K562 (cell line): Measurements from ENCODE around the gene ECM1. TPM values are rescaled to one million over a fixed set of nuclear protein-coding genes. Genes with fewer than 3 reads are reported as not detected.

ENCODE experiments used
- KAT8 ChIP-seq: fragments of 450-650 bp; IDR thresholded peaks from 2 replicates; pipeline ENCODE4 v1.6.1; 2016; ENCODE audit warnings: low read depth, mild to moderate bottlenecking
- KLF6 ChIP-seq: fragments of 250-450 bp; sonication (Bioruptor Pico); IDR thresholded peaks from 2 replicates; pipeline ENCODE4 v1.4.0; 2020; ENCODE audit warnings: mild to moderate bottlenecking, moderate library complexity, borderline replicate concordance
- LCOR ChIP-seq: sonication (generic); formaldehyde crosslinking; IDR thresholded peaks from 2 replicates; pipeline ENCODE4 v1.8.0; 2022; ENCODE audit warnings: mild to moderate bottlenecking, missing genetic modification reagents
- PTBP1 ChIP-seq: fragments of 200-400 bp; formaldehyde crosslinking; IDR thresholded peaks from 2 replicates; pipeline ENCODE4 v1.6.1; 2017; ENCODE audit warnings: low read depth, low read length
- SPI1 ChIP-seq: IDR thresholded peaks from 2 replicates; pipeline ENCODE4 v1.6.1; 2011; ENCODE audit warnings: low read depth, low read length, control low read depth, borderline replicate concordance
- SUPT5H ChIP-seq: fragments of 450-650 bp; IDR thresholded peaks from 2 replicates; pipeline ENCODE4 v1.6.1; 2016
- ZNF584 ChIP-seq: fragments of 200-800 bp; sonication (Bioruptor generic); IDR thresholded peaks from 2 replicates; pipeline ENCODE4 v1.6.1; 2016; ENCODE audit warnings: low read depth, mild to moderate bottlenecking, missing genetic modification characterization, missing compliant biosample characterization
- ZNF707 ChIP-seq: fragments of 250-450 bp; sonication (Bioruptor Pico); conservative IDR thresholded peaks from 2 replicates; pipeline ENCODE4 v1.8.0; 2022; ENCODE audit warnings: inconsistent platforms, mild to moderate bottlenecking, moderate library complexity
- polyA plus RNA-seq, 8 experiments: library from polyadenylated mRNA; depleted of rRNA in 4 of 8; stranded (reverse) in 5 of 8; unstranded in 3 of 8; fragments of >200 nt; fragmentation: Nextera tagmentation in 2 of 8; fragmentation: Illumina TruSeq in 1 of 8; extraction: Ambion mirVana in 2 of 8; extraction: Trizol in 1 of 8; gene quantifications; 2 replicates each; pipeline versions ENCODE4 v1.2.1 to v1.2.3, GENCODE V29; 2011 to 2014; ENCODE audit warnings: inconsistent platforms in 1 of 8, missing spikeins in 1 of 8
- total RNA-seq, 7 experiments: library from RNA; depleted of rRNA in 6 of 7; stranded (reverse); fragments of >200 nt in 6 of 7; fragmentation: Illumina TruSeq in 2 of 7; extraction: Trizol in 2 of 7; gene quantifications; 2 replicates each; pipeline versions ENCODE4 v1.2.1 to v1.2.3, GENCODE V29; 2011 to 2021; ENCODE audit warnings: low replicate concordance in 1 of 7
- TF ChIP-seq, protein P1 (sequence below): IDR thresholded peaks from 2 replicates; pipeline ENCODE4 v1.6.1; 2014; ENCODE audit warnings: antibody characterized with exemption
- TF ChIP-seq, protein P2 (sequence below): fragments of 200-800 bp; sonication (Bioruptor generic); IDR thresholded peaks from 2 replicates; pipeline ENCODE4 v1.6.1; 2017; ENCODE audit warnings: missing genetic modification characterization, missing compliant biosample characterization
- TF ChIP-seq, protein P3 (sequence below), 2 experiments: IDR thresholded peaks in 1 of 2; conservative IDR thresholded peaks in 1 of 2; 2 replicates each; pipeline ENCODE4 v1.6.1; 2016; ENCODE audit warnings: low read depth in 2 of 2, mild to moderate bottlenecking in 1 of 2, missing compliant biosample characterization in 1 of 2, missing genetic modification characterization in 1 of 2, moderate library complexity in 1 of 2
- TF ChIP-seq, protein P4 (sequence below): sonication (generic); formaldehyde crosslinking; IDR thresholded peaks from 2 replicates; pipeline ENCODE4 v1.8.1; 2022; ENCODE audit warnings: missing genetic modification reagents
- TF ChIP-seq, protein P5 (sequence below): fragments of 150-350 bp; IDR thresholded peaks from 2 replicates; pipeline ENCODE4 v1.6.1; 2014; ENCODE audit warnings: low read depth, mild to moderate bottlenecking, low read length, borderline replicate concordance

The ECM1 gene
- total and polyA plus RNA-seq, 9 of the 15 experiments (the other 6 are each of a cell fraction or from before 2014, with no cell fraction given), result 6.6 to 52.2 (median 12.8) TPM

DNA sequence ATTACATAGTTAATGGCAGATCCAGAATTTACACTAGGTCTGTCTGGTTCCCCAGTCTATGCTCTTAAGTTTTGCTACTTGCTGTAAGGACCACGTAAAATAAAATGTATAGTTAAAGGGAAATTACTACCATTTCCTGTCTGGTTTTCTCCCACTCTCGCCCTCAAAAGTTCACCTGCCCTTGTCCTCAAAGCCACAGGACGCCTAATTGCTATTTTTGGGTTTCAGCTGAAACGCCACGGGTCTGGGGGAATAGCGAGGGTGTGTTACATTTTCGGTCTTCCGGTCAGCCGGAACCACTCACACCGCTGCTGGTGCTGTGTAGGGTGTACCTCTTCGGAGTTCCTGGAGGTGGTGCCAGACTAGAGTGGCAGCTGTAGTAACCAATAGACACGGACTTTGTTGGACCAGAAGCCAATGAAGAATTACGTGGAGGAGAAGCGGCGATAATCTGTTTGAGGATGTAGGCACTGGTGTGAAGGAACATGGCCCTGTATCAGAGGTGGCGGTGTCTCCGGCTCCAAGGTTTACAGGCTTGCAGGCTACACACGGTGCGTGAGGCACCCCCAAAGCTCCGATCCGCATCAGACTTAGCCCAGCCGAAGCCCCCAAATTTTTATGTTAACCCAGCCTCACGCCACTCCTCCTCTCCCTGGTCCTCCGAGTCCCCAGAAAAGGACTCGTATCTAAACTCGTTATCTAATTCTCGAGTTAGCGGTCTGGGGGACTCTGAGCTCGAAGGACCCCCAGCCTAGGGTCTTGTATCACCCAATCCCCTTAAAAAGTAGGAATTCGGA lies 20.7 kb upstream of the ECM1 start, which contains the start of gene TARS2 (continued):
- TF ChIP-seq, protein P1, sequence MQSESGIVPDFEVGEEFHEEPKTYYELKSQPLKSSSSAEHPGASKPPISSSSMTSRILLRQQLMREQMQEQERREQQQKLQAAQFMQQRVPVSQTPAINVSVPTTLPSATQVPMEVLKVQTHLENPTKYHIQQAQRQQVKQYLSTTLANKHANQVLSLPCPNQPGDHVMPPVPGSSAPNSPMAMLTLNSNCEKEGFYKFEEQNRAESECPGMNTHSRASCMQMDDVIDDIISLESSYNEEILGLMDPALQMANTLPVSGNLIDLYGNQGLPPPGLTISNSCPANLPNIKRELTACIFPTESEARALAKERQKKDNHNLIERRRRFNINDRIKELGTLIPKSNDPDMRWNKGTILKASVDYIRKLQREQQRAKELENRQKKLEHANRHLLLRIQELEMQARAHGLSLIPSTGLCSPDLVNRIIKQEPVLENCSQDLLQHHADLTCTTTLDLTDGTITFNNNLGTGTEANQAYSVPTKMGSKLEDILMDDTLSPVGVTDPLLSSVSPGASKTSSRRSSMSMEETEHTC, result 0 out of 2 replicates have a peak, but pooled peaks have one; percentile 40
- peak; percentile 96 for TF ChIP-seq LCOR (CRISPR knock-in tag)
- TF ChIP-seq, protein P2, sequence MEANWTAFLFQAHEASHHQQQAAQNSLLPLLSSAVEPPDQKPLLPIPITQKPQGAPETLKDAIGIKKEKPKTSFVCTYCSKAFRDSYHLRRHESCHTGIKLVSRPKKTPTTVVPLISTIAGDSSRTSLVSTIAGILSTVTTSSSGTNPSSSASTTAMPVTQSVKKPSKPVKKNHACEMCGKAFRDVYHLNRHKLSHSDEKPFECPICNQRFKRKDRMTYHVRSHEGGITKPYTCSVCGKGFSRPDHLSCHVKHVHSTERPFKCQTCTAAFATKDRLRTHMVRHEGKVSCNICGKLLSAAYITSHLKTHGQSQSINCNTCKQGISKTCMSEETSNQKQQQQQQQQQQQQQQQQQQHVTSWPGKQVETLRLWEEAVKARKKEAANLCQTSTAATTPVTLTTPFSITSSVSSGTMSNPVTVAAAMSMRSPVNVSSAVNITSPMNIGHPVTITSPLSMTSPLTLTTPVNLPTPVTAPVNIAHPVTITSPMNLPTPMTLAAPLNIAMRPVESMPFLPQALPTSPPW (CRISPR knock-in tag), result peak; percentile 81; the same call in 1 of the 2 replicates
- TF ChIP-seq ZNF584 (CRISPR knock-in tag), result no peak; the same call in 1 of the 2 replicates
- 0 out of 2 replicates have a peak, but pooled peaks have one; percentile 46 for TF ChIP-seq KAT8
- TF ChIP-seq KLF6, result no peak
- TF ChIP-seq, protein P3, sequence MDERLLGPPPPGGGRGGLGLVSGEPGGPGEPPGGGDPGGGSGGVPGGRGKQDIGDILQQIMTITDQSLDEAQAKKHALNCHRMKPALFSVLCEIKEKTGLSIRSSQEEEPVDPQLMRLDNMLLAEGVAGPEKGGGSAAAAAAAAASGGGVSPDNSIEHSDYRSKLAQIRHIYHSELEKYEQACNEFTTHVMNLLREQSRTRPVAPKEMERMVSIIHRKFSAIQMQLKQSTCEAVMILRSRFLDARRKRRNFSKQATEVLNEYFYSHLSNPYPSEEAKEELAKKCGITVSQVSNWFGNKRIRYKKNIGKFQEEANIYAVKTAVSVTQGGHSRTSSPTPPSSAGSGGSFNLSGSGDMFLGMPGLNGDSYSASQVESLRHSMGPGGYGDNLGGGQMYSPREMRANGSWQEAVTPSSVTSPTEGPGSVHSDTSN (CRISPR knock-in tag; IDR thresholded peaks at IDR 0.05; ENCODE audit: low read depth), result peak; percentile 97
- TF ChIP-seq, protein P3 (tag; conservative IDR thresholded peaks at IDR 0.05; ENCODE audit: low read depth), result peak; percentile 100
- no peak for TF ChIP-seq SPI1
- TF ChIP-seq PTBP1, result no peak
- no peak for TF ChIP-seq ZNF707
- TF ChIP-seq, protein P4, sequence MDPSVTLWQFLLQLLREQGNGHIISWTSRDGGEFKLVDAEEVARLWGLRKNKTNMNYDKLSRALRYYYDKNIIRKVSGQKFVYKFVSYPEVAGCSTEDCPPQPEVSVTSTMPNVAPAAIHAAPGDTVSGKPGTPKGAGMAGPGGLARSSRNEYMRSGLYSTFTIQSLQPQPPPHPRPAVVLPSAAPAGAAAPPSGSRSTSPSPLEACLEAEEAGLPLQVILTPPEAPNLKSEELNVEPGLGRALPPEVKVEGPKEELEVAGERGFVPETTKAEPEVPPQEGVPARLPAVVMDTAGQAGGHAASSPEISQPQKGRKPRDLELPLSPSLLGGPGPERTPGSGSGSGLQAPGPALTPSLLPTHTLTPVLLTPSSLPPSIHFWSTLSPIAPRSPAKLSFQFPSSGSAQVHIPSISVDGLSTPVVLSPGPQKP (CRISPR knock-in tag), result no peak
- TF ChIP-seq, protein P5, sequence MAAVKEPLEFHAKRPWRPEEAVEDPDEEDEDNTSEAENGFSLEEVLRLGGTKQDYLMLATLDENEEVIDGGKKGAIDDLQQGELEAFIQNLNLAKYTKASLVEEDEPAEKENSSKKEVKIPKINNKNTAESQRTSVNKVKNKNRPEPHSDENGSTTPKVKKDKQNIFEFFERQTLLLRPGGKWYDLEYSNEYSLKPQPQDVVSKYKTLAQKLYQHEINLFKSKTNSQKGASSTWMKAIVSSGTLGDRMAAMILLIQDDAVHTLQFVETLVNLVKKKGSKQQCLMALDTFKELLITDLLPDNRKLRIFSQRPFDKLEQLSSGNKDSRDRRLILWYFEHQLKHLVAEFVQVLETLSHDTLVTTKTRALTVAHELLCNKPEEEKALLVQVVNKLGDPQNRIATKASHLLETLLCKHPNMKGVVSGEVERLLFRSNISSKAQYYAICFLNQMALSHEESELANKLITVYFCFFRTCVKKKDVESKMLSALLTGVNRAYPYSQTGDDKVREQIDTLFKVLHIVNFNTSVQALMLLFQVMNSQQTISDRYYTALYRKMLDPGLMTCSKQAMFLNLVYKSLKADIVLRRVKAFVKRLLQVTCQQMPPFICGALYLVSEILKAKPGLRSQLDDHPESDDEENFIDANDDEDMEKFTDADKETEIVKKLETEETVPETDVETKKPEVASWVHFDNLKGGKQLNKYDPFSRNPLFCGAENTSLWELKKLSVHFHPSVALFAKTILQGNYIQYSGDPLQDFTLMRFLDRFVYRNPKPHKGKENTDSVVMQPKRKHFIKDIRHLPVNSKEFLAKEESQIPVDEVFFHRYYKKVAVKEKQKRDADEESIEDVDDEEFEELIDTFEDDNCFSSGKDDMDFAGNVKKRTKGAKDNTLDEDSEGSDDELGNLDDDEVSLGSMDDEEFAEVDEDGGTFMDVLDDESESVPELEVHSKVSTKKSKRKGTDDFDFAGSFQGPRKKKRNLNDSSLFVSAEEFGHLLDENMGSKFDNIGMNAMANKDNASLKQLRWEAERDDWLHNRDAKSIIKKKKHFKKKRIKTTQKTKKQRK, result no peak
- peak; percentile 92 for TF ChIP-seq SUPT5H
